ENCODE data around the gene ENKUR.

- TF ChIP-seq, protein P1, sequence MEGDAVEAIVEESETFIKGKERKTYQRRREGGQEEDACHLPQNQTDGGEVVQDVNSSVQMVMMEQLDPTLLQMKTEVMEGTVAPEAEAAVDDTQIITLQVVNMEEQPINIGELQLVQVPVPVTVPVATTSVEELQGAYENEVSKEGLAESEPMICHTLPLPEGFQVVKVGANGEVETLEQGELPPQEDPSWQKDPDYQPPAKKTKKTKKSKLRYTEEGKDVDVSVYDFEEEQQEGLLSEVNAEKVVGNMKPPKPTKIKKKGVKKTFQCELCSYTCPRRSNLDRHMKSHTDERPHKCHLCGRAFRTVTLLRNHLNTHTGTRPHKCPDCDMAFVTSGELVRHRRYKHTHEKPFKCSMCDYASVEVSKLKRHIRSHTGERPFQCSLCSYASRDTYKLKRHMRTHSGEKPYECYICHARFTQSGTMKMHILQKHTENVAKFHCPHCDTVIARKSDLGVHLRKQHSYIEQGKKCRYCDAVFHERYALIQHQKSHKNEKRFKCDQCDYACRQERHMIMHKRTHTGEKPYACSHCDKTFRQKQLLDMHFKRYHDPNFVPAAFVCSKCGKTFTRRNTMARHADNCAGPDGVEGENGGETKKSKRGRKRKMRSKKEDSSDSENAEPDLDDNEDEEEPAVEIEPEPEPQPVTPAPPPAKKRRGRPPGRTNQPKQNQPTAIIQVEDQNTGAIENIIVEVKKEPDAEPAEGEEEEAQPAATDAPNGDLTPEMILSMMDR (IDR thresholded peaks at IDR 0.05 in 2 of 3, conservative IDR thresholded peaks at IDR 0.05 in 1 of 3; ENCODE audit: control insufficient read depth in 2 of 3, extremely low read depth in 1 of 3, insufficient read depth in 1 of 3, low read depth in 3 of 3, low read length in 3 of 3), result no peak
- TF ChIP-seq BACH1 (IDR thresholded peaks at IDR 0.05; ENCODE audit: borderline replicate concordance), result no peak
- no peak for TF ChIP-seq JUND (IDR thresholded peaks at IDR 0.05; ENCODE audit: low read depth, low read length)
- TF ChIP-seq CUX1 (IDR thresholded peaks at IDR 0.05; ENCODE audit: insufficient replicate concordance, low read depth, low read length), result no peak
- no peak for TF ChIP-seq MYB (IDR thresholded peaks at IDR 0.05; ENCODE audit: borderline replicate concordance, low read depth, low read length)
Observed at GRCh38 chr10:24984906-24985305, 31.1 kb downstream of the ENKUR start.
